SW480 (cell line): Measurements from ENCODE around the gene FAM227B.
"Not testable (repeated sequence)": the region's sequence is repeated elsewhere in the genome, so short reads cannot be mapped to it uniquely, and the experiment has no call there.

Source experiments
- DNase-seq: peaks from one replicate; pipeline ENCODE4 v3.0.0-alpha.2; 2016; ENCODE audit warnings: low spot score

The FAM227B gene

DNA sequence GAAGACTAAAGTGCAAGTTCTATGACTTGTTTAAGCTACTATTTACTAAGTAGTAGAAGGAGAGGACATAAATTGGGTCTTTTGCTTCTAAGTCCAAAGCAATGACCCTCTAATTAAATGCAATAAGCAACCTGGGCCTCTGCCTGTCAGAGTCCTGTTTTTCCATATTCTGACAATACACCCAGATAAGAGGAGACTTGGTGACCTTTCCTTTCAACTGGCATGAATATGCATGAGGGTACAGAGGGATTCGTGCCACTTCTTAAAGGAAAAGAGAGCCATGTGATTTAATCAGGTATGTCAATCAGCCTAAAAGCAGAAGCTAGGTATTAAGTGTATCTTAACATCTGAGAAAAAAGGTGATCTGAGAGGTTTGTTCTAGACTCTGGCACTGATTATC, 248.3 kb downstream of the FAM227B start:
- peak; percentile 0 for DNase-seq

DNA sequence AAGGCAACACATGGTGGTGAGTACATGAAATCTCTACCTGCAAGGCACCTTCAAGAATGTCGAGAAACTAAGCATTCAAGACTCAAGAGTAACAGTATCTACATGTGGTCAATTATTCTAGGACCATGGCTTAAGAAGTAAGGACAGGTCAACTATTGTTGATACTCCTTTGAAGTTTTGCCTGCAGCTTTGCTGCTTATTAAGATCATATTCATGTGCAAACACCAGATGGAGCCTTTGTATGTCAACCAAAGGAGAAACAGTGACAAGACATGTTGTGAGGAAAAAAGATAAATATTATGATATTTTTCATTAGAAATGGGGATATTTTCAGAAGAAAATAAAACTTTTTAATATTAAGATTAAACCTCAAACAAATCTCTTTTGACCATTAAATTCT, 249.8 kb downstream of the FAM227B start:
- DNase-seq, result peak; percentile 6

DNA sequence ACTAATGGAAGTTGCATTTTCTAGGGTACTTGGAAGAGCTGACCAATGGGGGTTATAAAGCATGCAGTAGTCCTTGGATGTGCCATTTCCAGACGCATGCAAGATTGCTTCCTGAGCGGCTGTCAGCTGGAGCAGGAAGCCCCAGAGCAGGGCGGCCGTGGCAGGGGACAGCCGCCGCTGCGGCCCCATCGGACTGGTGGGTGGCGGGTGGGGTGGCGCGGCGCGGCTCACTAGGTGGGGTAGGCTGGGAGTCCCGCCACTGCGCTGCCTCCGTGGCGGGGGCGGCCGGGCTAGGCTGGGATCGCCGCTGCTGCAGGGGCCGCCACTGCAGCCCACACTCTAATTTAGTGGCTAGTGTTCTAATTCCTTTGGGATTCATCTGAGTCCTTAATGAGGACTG, 254.1 kb downstream of the FAM227B start:
- no peak for DNase-seq

DNA sequence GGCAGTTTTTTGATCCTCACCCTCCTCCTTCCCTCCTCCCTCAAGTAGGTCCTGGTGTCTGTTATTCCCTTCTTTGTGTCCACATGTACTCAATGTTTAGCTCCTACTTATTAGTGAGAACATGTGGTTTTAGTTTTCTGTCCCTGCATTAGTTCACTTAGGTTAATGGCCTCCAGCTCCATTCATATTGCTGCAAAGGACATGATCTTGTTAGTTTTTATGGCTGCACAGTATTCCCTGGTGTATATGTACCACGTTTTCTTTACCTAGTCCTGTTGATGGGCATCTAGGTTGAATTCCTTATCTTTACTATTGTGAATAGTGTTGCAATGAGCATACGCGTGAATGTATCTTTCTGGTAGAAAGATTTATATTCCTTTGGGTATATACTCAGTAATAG, 259.2 kb downstream of the FAM227B start:
- DNase-seq, result no peak

DNA sequence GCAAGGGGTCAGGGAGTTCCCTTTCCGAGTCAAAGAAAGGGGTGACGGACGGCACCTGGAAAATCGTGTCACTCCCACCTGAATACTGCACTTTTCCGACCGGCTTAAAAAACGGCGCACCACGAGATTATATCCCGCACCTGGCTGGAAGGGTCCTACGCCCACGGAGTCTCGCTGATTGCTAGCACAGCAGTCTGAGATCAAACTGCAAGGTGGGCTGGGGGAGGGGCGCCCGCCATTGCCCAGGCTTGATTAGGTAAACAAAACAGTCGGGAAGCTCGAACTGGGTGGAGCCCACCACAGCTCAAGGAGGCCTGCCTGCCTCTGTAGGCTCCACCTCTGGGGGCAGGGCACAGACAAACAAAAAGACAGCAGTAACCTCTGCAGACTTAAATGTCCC, 266.2 kb downstream of the FAM227B start:
- not testable (repeated sequence) for DNase-seq

DNA sequence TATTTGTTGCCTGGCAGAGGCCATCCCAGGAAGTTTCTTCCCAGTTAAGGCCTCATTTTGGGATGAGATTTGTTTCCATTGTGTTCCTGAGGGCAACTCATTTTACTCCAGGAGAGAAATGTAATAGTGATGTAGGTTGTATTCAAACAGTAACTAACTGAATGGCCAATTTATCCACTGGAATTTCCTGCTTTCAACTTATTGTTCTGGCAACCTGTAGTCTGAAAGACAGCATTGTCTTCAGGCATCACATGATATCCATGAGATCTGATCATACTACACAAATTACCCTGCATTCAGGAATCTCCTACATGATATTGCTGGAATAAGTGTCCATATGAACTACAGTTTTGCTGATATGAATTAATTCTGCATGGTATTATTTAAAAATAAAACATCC, 277.1 kb downstream of the FAM227B start:
- no peak for DNase-seq

DNA sequence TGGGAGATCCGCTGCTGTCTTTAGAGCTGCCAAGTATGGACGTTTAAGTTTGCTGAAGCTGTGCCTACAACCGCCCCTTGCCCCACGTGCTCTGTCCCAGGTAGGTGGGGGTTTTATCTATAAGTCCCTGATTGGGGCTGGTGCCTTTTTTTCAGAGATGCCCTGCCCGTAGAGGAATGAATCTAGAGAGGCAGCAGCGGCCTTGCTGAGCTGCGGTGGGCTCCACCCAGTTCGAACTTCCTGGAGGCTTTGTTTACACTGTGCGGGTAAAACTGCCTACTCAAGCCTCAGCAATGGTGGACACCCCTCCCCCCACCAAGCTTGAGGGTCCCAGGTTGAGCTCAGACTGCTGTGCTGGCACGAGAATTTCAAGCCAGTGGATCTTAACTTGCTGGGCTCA, 281.0 kb downstream of the FAM227B start:
- no peak for DNase-seq

DNA sequence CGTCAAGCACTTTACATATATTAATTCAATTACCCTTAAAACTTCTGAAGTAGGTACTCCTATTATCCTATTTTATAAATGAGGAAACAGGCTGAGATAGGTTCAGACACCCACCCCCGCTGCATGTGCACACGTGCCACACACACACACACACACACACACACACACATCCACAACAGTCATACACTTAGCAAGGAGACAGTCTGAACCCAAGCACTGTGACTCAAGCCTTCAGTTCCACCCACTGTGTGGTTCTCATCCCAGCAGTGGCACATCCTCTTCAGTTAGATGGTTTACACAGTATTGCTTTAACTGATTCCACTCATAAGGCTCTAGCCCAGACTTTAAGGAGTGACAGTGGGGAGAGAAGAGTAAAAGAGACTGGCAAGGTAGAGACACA, 288.7 kb downstream of the FAM227B start:
- DNase-seq, result no peak

DNA sequence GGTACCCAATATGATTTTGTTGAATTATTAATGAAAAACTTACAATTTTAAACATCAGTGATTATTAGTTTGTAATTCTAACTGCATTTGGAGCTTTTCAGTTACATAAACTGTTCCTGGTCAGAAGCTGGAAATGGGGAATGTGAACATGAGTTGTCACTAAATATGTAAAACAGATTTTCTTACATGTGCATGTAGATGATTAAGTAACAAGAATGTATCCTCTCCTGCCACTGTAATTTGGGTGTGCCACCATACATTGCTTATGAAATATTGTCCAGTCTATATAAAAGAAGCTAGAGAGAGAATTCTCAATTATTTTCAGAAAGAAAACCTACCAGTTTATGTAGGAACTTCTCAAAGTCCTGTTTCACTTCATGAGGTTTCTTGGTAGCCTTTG, 289.2 kb downstream of the FAM227B start:
- no peak for DNase-seq

DNA sequence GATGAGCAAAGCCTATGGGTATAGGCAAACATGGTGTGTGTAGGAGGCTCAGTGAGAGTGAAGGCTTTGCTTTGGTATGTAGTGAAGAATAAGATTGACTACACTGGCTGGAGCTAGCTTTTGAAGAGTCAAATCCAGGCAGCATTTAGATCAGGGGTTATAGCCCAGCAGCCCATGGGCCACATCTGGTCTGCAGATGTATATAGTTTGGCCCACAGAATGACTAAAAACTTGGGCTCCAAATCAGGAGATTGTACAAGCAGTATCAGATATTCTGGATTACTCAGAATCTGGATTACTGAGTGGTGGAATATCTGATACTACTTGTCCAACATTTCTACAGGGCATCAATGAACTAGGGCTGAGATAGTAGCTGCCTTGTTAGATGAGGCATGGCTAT, 290.5 kb downstream of the FAM227B start:
- DNase-seq, result no peak

DNA sequence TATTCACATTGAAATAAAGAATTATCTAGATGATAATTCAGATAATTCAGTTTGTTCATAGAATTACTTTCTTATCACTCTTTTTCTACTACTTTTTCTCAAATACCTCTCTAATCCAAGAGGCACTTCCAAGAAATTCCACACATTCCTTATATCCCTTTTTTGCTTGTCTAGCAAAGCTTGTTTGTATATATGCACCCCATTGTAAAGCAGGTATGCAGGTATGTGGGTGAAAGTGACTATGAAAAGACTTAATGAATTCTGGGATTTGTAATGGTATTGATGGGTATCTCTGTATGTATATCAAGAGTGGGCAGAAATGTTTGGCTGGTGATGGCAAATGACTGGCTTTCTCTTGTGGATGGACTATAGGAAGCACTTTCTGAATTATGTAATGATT, 291.7 kb downstream of the FAM227B start:
- no peak for DNase-seq

DNA sequence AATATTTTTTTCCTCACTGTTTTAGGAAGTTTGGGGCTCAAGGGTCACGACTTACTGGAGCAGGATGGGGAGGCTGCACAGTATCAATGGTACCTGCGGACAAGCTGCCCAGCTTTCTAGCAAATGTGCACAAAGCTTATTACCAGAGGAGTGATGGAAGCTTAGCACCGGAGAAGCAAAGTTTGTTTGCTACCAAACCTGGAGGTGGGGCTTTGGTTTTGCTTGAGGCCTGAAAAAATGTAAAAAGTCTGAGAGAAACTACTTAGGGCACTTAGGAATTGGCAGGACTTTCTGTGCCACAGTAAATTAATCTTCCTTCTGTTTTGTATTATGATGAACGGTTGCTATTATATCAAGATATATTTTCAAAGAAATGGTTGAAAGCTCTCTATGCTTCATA, 292.7 kb downstream of the FAM227B start:
- no peak for DNase-seq

DNA sequence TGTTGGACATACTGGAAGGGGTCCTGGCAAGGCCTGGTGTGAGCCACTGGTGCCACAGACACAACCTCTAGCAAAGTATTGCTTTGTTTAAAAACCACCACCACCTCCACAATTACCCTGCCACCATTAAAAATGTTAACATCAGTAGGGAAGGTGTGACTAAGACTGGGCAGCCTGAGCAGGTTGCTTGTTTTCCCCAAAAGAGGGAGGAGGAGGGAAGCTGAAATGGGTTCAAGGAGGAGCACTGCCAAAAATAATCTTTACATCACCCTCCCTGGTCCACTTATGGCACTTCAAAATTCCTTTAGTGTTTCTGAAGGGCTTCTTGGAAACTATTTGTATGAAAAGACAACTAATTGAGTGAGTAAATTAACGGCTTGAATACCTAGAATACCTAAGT, 297.4 kb downstream of the FAM227B start:
- no peak for DNase-seq

DNA sequence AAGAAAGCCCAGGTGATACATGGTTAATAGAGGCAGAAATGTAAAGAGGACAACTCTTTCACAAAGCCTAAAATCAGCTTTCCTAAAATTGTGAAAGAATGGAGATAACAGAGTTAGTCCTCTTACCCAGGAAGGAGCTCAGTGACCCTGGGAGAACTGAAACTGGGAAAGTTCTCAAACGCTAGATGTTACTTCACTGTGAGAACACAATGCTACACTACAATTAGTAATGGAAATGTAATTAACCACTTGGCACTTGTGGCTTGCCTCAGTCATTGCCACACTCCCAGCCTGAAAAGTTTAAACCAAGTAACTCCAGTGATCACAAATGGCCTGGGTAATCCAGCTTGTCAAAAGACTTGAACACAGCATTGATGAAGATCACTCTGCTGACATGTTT, 300.3 kb downstream of the FAM227B start:
- DNase-seq, result no peak

DNA sequence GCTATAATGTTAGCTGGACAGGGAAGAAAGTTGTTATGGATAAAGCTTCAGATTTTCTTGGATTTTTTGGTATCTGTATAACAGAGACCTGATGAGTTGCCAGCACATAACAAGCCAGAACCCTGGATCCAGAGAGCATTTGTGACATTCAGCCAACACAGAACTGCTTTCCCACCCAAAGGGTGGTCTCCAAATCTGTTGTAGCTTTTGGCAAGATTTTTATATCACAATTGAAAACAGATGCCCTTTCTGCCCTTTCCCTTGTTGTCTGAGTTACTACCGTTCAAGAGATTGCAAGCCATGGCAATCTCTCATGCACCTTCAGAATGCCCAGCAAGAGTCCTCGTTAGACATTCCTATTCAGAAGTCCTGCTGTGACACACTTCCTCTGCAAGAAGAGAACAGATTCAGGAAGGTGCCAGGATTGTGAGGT, 305.2 kb downstream of the FAM227B start:
- DNase-seq, result no peak

DNA sequence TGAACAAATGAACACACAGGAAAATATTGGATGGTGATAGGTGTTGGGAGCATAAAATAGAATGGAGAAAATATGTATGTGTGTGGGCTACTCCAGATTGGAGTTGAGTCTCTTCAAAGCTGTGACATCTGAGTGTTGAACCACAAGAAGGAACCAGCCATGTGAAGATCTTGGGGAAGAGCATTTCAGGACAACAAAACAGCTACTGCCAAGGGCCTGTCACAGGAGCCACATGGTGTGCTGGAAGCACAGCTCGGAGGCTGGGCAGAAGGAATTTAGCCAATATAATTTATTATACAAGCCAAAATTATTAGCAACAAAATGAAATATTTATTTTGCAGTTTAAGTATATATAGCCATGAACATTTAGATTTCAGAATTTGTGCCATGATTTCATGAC, 305.9 kb downstream of the FAM227B start:
- no peak for DNase-seq

DNA sequence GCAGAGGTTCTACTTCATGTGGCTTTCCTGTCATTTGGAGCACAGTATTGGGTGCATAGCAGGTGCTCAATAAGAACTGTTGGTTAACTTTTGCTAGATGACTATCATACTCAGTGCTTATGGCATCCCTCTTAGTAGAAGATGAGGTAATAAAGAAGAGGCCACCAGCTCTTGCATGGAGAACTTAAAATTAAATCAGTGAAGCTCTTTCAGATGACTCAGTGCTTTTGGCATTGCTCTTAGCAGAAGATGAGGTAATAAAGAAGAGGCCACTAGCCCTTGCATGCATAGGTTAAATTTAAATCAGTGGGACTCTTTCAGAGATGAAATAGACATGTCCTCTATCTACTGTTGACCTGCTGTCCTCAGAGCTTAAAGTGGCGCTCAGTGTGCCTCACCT, 307.0 kb downstream of the FAM227B start:
- no peak for DNase-seq

DNA sequence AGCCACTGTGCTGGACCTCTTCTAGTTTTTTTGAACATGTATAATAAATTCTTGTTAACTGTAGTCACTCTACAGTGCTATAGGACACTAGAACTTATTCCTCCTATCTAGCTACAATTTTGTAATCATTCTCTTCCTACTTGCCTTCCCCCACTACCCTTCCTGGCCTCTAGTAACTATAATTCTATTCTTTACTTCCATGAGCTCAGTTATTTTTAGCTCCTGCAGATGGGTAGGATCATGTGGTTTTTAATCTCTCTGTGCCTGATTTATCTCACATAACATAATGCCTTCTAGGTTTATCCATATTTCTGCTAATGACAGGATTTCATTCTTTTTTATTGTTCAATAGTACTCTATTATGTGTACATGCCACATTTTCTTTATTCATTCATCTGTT, 310.7 kb downstream of the FAM227B start:
- no peak for DNase-seq

DNA sequence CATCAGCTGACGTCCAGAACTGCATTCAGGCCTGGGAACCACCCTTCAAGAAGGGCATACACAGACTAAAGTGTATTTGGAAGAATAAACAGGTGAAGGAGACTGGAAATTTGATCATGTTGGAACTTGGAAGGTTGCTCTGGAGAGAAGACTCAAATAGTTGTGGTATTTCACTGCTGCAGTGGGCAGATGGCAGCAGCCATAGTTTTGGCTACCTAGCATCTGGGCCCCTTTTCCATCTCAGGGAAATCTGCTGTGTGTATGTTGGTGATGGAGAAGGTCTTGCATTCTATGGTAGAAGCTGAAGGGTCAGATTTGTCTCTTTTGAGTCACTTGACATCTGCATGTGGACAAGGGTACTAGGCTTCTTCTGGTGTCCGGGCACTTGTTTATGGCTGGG, 311.9 kb downstream of the FAM227B start:
- DNase-seq, result no peak

DNA sequence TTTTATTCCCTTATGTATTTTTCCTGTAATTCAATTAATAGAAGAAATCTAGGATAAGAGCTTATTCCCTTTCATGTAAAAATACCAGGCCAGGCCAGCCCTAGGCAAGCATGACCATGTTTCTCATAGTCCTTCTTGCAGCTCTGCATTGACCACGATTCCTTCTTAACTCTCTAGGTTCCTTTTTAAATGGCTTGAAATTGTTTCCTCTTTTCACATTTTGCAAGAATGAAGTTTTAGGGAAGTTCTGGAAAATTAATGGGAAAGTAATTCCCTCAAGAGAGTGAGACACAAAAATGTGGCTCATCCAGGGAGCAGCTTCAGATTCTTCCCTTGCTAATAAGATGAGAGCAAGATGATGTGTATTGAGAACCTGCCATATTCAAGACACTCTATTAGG, 314.1 kb downstream of the FAM227B start:
- DNase-seq, result no peak

DNA sequence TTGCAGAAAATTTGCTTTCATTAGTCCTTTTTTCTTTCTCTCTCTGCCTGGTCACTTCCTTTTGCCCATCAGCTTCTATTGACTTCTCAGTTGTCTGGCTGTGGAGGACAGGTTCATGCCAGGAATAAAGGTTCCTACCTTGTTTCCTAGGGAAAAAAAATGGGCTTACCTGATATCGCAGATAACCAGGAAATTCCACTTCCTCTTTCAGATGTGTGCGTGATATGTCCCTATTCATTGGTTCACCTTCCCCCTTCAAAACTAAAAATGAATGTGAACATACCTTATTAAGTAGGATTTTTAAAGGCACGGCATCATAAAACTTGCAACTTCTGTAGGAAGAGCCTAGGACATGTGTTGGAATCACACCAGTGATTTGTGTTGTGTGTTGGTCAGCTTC, 317.6 kb downstream of the FAM227B start:
- no peak for DNase-seq

DNA sequence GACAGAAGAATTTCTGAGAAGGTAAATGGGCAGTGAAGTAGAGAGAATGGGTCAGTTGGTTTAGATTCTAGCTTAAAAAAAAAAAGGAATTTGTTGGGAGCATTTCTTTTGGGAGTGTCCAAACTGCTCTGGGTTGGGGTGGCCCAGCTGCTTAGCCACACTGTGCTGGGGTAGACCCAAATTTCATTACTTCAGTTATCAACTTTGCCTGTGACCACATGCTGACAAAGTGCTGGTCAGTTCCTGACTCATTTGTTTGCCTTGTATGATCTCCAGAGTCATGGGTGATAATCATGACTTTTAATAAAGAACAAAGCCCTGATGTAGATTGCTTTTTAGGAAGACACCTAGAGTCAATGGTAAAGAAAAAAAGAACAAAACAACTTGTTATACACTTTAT, 319.1 kb downstream of the FAM227B start:
- DNase-seq, result no peak

DNA sequence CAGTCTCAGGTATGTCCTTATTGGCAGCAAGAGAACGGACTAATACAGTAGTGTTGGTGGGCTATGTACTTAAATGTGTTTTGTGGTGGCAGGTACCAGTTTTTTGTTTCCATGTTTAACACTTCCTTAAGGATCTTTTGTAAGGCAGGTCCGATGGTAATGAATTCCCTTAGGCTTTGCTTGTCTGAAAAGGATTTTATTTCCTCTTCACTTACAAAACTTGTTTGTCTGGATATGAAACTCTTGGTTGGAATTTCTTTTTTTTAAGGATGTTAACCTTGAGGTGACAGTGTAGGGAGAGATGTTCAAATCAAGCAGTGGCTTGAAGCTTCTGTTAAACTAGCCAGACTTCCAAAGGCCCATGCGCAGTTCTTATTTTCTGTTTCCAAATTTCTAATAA, 319.8 kb downstream of the FAM227B start:
- no peak for DNase-seq

DNA sequence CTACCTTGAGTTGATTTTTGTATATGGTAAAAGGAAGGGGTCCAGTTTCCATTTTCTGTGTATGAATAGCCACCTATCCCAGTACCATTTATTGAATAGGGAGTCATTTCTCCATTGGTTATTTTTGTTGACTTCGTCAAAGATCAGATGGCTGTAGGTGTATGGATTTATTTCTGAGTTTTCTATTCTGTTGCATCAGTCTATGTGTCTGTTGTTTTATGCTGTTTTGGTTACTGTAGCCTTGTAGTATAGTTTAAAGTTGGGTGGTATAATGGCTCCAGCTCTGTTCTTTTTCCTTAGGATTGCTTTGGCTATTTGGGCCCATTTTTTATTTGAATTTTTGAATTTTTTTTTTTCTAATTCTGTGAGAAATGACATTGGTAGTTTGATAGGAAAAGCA, 323.0 kb downstream of the FAM227B start:
- no peak for DNase-seq

DNA sequence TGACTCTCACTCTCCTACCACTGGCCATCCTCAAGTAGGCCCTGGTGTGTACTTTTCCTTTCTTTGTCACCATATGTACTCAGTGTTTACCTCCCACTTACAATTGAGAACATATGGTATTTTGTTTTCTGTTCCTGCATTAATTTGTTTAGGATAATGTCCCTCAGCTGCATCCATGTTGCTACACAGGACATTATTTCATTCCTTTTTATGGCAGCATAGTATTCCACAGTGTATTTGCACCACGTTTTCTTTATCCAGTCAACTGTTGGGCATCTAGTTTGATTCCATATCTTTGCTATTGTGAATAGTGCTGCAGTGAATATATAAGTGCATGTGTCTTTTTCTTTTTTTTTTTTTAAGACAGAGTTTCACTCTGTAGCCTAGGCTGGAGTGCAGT, 324.4 kb downstream of the FAM227B start:
- DNase-seq, result no peak
